ENCODE measurements around the gene KAT6B.

Gene KAT6B

GRCh38 chr10:75070961-75071428 is 244.6 kb downstream of the KAT6B start:
- no peak overlapping the region for H3K27ac ChIP-seq (ENCODE audit: extremely low read depth, low read depth, low read length)

GRCh38 chr10:75071756-75072155 is 245.4 kb downstream of the KAT6B start:
- POLR2A ChIA-PET, result no interaction called here
- Histone ChIP-seq H3K27ac (ENCODE audit: extremely low read depth, low read depth, low read length) (no peak overlapping the region), H3K36me3 (ENCODE audit: control insufficient read depth in 2 of 2, insufficient read depth in 1 of 2, low read length in 2 of 2) (no peaks in the 10 kb centered on the region), H3K9me3 (ENCODE audit: control insufficient read depth, insufficient read depth, low read depth, low read length) (no peaks in the 10 kb centered on the region), H3K4me1 (ENCODE audit: control insufficient read depth, insufficient read depth, low read length) (no peaks in the 10 kb centered on the region; the same call in 1 of the 2 replicates), H3K4me3 (ENCODE audit: low read depth, low read length) (no peak overlapping the region)
- CTCF ChIA-PET, result interaction anchor here (0.6 kb wide), 1 partner anchor 307 kb away, joined by 3 read pairs; no protein-coding TSS in a partner anchor
- TF ChIP-seq ZNF174 (tag by site-specific recombination; IDR thresholded peaks at IDR 0.05), result no peak
- no peak for TF ChIP-seq ZNF664 (tag by site-specific recombination; IDR thresholded peaks at IDR 0.05)
- TF ChIP-seq ZXDB (tag by site-specific recombination; IDR thresholded peaks at IDR 0.05), result no peak
- no peak for TF ChIP-seq ZNF670 (tag by site-specific recombination; IDR thresholded peaks at IDR 0.05; ENCODE audit: low read depth)
- no peak for TF ChIP-seq ZBTB8A (tag by site-specific recombination; IDR thresholded peaks at IDR 0.05)
- no peak for TF ChIP-seq ZNF701 (tag by site-specific recombination; IDR thresholded peaks at IDR 0.05)
- TF ChIP-seq ZNF473 (tag by site-specific recombination; IDR thresholded peaks at IDR 0.05), result no peak
- no peak for TF ChIP-seq ZNF777 (tag by site-specific recombination; IDR thresholded peaks at IDR 0.05; ENCODE audit: borderline replicate concordance)
- no peak for TF ChIP-seq GLI4 (tag by site-specific recombination; IDR thresholded peaks at IDR 0.05)
- no peak for TF ChIP-seq ZNF600 (tag by site-specific recombination; IDR thresholded peaks at IDR 0.05)
- TF ChIP-seq OSR2 (tag by site-specific recombination; IDR thresholded peaks at IDR 0.05), result no peak
- TF ChIP-seq ZNF132 (tag by site-specific recombination; IDR thresholded peaks at IDR 0.05; ENCODE audit: borderline replicate concordance), result no peak
- TF ChIP-seq ZNF184 (tag by site-specific recombination; IDR thresholded peaks at IDR 0.05), result no peak
- no peak for TF ChIP-seq RBAK (tag by site-specific recombination; IDR thresholded peaks at IDR 0.05)

More at GRCh38 chr10:75070961-75071428, 244.6 kb downstream of the KAT6B start:
- Histone ChIP-seq H3K4me1 (ENCODE audit: control insufficient read depth, insufficient read depth, low read length) (no peaks in the 10 kb centered on the region; the same call in 1 of the 2 replicates), H3K4me3 (ENCODE audit: low read depth, low read length) (no peak overlapping the region), H3K9me3 (ENCODE audit: control insufficient read depth, insufficient read depth, low read depth, low read length) (no peaks in the 10 kb centered on the region), H3K36me3 (ENCODE audit: control insufficient read depth in 2 of 2, insufficient read depth in 1 of 2, low read length in 2 of 2) (no peaks in the 10 kb centered on the region)
- CTCF ChIA-PET, result interaction anchor here (0.7 kb wide), 1 partner anchor 222 kb away, joined by 3 read pairs; no protein-coding TSS in a partner anchor
- POLR2A ChIA-PET, result no interaction called here
- TF ChIP-seq PRDM10 (tag by site-specific recombination; IDR thresholded peaks at IDR 0.05) (0 out of 2 replicates have a peak, but pooled peaks have one; percentile 33), PRDM1 (tag by site-specific recombination; IDR thresholded peaks at IDR 0.05) (no peak), ELK4 (IDR thresholded peaks at IDR 0.05; ENCODE audit: borderline replicate concordance, low read depth, low read length) (no peak), ZNF175 (tag by site-specific recombination; IDR thresholded peaks at IDR 0.05) (no peak), ZSCAN30 (tag by site-specific recombination; IDR thresholded peaks at IDR 0.05) (no peak)

GRCh38 chr10:75072727-75073126 is 246.3 kb downstream of the KAT6B start:
- H3K9me3 ChIP-seq (ENCODE audit: control insufficient read depth, insufficient read depth, low read depth, low read length), result no peaks in the 10 kb centered on the region
- no peak overlapping the region for H3K4me3 ChIP-seq (ENCODE audit: low read depth, low read length)
- POLR2A ChIA-PET, result no interaction called here
- H3K36me3 ChIP-seq (ENCODE audit: control insufficient read depth in 2 of 2, insufficient read depth in 1 of 2, low read length in 2 of 2), result no peaks in the 10 kb centered on the region
- H3K27ac ChIP-seq (ENCODE audit: extremely low read depth, low read depth, low read length), result no peak overlapping the region
- no peaks in the 10 kb centered on the region; the same call in 1 of the 2 replicates for H3K4me1 ChIP-seq (ENCODE audit: control insufficient read depth, insufficient read depth, low read length)
- CTCF ChIA-PET, result interaction anchor here (0.5 kb wide), 1 partner anchor 13 kb away, joined by 3 read pairs; no protein-coding TSS in a partner anchor
- TF ChIP-seq SP3 (tag by site-specific recombination; IDR thresholded peaks at IDR 0.05), result no peak
- TF ChIP-seq ZNF311 (tag by site-specific recombination; IDR thresholded peaks at IDR 0.05; ENCODE audit: borderline replicate concordance), result no peak
- no peak for TF ChIP-seq ZNF23 (tag by site-specific recombination; IDR thresholded peaks at IDR 0.05; ENCODE audit: borderline replicate concordance)
- TF ChIP-seq ZNF223 (tag by site-specific recombination; IDR thresholded peaks at IDR 0.05), result no peak
- no peak for TF ChIP-seq ZBTB11 (tag by site-specific recombination; conservative IDR thresholded peaks at IDR 0.05; ENCODE audit: low read depth)
- no peak for TF ChIP-seq ZNF544 (tag by site-specific recombination; IDR thresholded peaks at IDR 0.05)
- TF ChIP-seq GFI1B (tag by site-specific recombination; IDR thresholded peaks at IDR 0.05), result no peak

Measured in HEK293 (cell line).